ENCODE results near the gene METTL16.
A peak's percentile ranks its signal among the peaks of the same experiment; 100 is the strongest.

METTL16 gene

GRCh38 chr17:2395258-2396181, 116.2 kb downstream of the METTL16 start:
- DNase-seq (ENCODE audit: low read depth in 2 of 2), result no peak

DNA sequence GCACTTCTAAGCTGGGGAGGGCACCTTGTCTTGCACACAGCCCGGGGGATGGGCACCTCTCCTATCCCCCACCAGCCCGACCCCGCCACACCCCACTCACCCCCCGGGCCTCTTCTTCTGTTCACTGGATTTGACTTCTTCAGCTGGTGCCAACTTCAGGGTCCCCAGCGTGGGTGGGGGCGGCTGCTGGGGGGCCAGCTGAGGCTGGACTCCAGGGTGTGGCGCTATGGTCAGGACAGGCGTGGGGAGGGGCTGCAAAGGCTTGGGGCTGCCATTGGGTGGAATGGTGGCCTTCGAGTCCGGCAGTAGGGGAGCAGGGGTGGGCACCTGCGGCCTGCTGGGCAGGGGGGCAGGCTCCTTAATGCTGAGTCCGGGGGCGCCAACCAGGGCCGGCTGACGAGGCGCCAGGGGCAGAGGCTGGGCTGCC, 116.9 kb downstream of the METTL16 start:
- no peak for DNase-seq (ENCODE audit: low read depth in 2 of 2)

DNA sequence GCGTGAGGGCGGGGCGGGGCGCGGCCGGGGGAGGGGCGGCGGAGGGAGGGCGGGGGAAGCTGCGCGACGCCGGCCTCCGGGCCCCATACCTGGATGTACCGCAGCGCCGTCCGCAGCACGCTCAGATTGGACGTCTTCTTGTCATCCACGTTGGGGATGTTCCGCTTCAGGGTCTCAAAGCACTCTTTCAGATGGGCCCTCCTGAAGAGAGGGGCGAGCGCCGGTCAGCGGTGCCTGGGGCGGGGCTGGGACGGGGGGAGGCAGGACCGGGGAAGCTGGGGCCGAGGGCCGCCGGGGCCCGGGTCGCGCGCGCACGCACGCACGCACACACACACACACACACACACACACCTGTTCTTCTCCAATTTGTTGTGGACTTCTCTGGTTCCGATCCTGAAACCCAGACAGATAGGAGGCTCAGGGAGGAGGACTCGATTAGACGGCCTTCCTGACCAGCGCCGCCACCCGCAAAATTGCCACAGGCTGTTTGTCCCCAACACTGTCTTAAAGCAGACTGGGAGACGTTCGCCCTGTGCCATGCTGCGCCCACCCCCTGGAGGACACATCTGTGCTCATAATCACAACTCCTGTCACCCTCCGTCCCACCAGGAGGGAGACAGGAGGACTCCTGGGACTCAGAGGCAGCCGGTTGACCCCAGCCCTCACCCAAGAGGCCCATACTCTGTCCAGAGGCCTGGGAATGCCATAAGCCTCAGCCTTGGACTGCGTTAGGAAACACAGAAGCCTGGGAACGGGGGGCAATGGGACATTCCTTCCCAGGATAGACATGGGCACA, 117.5 kb downstream of the METTL16 start:
- no peak for DNase-seq (ENCODE audit: low read depth in 2 of 2)

DNA sequence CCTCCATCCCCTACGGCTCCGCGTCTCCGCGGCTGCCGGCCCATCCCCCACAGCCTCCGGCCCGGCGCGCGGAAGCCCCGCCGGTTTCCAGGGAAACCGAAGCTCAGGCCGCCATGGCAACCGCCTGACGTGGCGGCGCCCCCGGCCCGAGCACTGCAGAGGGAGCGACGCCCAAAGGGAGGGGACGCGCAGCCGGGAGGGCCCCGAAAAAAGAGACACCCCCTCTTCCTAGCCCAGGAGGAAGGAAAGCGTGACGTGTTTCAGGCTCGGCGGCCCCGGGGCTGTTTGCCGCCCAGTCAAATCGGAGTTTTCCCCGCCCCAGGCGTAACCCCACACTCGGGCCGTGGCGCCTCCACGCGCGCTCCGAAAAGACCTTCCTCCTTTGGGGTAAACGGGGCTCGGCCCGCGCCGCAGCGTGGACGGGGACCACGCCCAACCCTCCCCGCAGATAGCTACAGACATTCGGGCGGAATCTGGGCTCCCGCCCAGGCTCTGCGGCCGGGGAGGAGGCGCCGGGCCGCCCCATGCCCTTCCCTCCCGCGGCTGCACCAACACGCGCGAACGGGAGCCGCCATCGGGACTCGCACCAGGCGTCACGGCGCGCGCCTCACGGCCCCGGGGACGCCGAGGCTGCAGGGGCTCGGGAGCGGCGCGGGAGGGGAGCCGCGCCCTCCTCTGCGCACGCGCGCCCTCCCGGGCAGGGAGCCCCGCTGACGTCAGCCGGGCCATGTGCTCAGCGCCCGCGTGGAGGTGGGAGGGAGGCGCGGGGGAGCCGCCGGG, 118.3 kb downstream of the METTL16 start:
- peak; percentile 74 to 75 for DNase-seq (ENCODE audit: low read depth in 2 of 2)

DNA sequence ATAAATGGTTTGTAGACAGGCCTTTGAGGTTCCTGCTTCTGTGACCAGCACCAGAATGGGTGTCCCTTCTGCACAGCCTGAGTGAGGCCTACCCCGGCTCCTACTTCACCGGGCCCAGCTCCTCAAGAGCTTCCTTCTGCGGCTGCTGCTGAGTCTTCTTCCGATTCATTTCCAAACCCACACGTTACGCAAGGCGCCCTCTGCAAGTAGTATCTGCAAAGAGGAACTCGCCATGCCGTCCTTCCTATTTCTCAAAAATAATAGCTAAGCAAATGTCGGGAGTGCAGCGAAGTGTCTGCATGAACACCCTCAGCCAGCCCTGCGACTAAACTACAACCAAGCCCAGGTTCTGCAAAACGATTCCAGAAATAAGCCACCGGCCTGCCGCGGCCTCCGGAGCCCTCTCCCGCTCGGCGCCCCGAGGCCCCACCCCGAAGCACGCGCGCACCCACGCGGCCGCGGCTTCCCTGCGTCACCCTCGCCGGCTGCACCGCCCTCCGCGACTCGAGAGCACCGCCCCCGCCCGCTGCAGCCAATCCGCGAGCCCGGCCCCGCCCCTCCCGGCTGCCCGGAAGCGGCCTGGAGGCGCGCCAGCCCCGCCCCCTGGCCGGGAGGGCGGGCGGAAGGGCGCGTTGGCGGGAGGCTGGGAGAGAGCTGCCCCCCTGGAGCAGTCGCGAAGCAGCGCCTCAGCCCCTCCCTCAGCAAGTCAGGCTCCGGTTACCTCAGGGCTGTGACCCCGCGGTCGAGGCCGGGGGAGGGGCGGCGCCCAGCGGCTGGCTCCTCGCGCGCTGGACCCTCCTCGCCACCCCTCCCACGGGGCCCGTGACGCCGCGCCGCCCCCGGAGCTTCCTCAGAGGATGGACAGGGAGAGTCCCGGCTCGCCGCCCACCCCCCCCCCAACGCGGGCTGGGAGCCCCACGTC, 119.2 kb downstream of the METTL16 start:
- peak; percentile 86 for DNase-seq (ENCODE audit: low read depth in 2 of 2)

DNA sequence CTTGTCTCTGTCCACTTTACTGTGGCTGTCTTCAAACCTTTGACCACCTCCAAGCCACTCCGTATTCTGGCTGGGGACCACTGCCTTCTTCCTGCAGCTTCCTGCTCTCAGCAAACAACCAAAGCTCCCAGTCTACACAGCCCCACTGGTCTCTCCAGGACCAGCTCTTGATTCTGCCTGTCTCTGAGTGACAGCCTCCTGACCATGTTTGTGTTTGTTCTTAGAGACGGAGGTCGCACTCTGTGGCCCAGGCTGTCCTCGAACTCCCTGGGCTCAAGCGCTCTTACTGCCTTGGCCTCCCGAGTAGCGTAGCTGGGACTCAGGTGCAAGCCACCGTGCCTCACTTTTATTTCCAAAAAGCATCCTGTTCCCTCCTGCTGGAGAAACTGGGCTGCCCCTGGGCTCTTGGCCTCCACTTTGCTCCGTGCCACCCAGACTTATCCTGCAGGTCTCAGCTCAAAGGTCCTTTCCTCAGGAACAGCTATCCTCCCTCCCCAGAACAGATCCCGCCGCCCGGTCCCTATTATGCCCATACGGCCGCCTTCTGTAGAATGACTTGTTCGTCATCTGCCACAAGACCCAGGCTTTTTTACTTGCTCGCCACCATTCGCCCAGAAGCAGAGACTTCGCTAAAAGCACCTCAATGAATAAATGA, 120.0 kb downstream of the METTL16 start:
- no peak for DNase-seq (ENCODE audit: low read depth in 2 of 2)

DNA sequence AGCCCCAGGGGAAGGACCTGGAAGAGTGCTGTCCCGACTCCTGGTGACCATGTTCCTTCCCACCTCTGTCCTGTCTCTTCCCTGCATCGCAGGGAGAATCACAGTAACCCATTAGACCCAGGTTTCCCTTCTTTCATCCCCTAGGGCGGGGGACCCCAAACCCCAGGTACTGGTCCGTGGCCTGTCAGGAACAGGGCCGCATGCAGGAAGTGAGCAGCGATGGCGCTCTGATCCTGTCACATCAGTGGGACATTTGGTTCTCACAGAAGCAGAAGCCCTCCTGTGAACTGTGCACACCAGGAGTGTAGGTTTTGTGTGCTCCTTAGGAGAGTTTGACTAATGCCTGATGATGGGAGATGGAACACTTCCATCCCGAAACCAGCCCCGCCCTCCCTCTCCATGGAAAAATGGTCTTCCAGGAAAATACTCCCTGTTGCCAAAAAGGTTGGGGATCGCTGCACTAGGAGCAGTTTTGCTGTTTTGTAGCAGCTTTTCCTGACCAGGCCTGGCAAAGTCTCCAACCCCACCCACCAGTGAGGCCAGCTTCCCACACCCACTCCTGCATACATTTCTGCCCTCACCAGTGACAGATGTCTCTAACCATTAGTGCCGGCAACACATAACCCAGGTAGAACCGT, 121.4 kb downstream of the METTL16 start:
- DNase-seq (ENCODE audit: low read depth in 2 of 2), result no peak

- no peak for DNase-seq (ENCODE audit: low read depth in 2 of 2)
Observed at GRCh38 chr17:2388683-2389055, 123.0 kb downstream of the METTL16 start.

- DNase-seq (ENCODE audit: low read depth in 2 of 2), result no peak
Observed at GRCh38 chr17:2388020-2388682, 123.5 kb downstream of the METTL16 start.

DNA sequence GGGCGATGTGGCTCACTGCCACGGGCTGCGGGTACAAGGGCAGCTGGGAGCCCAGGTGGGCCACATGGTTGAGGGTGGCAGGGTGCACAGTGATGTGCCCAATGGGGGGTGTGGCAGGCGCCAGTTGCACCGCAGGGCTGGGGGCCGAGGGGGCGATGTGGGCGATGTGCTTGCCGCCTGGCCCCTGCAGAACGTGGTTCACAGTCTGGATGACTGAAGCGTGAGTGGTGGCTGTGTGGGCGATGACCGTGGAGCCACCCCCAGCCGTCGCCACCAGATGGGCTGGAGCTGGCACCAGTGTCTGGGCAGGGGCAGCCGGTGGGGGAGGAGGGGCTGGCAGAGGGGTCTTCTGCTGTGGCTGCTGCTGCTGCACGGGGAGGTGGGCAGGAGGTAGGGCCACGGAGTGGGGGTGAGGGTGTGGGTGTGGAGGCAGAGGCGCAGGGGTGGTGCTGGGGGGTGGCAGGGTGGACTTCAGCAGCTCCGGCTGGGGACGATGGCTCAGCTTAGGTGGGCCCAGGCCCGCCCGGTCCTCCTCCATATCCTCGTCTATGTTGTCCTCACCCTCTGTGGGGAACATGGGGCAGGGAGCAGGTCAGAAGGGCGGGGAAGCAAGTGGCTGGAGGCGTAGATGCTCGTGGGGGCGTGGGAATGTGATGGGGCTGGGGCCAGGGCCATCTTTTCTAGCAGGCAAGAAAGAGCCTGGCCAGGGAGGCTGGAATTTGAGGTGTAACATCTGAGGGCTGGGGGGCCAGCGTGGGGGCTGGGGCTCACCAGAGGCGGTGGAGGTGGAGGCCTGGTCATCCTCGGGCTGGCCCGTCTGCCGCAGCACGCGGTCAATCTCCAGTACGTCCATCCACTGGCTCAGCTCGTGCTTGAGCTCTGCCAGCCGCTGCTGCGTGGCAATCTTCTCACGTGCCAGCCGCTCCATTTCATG, 124.3 kb downstream of the METTL16 start:
- DNase-seq (ENCODE audit: low read depth in 2 of 2), result no peak

GRCh38 chr17:2386400-2387085, 125.1 kb downstream of the METTL16 start:
- no peak for DNase-seq (ENCODE audit: low read depth in 2 of 2)

GRCh38 chr17:2385240-2386210, 126.2 kb downstream of the METTL16 start:
- DNase-seq (ENCODE audit: low read depth in 2 of 2), result no peak

DNA sequence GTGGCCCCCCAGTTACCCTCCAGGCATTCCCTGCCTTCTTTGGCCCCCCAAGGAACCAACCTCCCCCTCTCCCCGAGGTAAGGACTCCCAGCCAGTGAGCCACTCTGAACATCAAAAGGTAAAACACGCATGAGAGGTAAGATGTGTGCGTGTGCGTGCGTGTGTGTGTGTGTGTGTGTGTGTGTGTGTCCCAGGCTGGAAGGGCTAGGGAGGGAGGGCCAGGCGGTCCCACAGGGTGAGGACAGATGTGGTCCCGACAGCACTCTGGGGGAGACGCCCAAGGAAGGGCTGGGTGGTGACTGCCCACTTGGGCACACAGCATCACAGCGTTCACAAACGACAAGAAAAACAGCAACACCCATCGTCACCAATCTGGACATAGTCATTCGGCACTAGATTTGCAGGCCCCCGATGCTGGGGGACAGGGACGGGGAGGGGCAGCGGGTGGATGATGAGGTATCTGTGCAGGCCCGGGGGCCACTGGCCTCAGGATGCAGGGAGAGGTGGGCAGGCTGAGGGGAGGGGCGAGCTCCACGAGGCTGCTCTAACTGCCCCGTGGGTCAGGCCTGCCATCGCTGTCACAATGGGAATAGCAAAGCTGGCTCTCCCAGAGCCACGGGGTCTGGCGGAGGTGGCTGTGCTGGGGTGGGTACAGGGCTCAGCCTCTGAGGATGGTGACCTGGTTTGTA, 127.1 kb downstream of the METTL16 start:
- DNase-seq (ENCODE audit: low read depth in 2 of 2), result no peak

GRCh38 chr17:2383628-2384167, 128.0 kb downstream of the METTL16 start:
- DNase-seq (ENCODE audit: low read depth in 2 of 2), result no peak

DNA sequence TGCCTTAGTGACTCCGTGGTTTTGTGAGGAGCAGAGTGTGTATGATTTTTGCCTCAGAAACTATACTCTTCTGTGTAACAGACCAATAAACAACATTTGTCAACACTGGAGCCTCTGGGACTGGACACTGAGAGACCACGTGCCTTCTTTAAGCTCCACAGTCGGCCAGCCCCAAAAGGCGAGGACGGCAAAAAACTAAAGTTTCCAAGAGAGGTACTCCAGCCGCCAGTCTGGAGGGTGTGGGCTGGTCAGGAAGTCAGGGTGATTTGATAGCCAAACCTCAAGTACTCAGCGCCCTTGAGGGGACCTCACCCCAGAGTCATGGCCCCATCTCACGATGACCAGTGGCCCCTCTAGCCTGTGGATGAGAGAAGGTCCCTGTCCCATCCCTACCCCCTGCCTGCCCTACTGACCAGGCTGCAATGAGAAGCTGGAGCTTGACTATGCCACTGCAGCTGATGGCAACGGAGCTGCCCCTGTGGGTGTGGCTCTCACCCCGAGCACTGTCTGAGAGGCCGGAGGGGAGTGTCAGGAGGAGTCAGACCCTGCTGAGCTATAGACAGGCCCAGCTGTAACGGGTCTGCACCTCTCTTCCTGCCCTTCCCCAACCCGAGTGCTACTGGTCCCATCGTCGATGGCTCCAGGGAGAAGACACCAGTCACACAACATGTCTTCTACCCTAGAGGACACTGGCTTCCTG, 130.6 kb downstream of the METTL16 start:
- no peak for DNase-seq (ENCODE audit: low read depth in 2 of 2)
